Brain microvascular endothelial cell (primary cell): ENCODE measurements around the gene CLDN9.

Source experiments
- DNase-seq: peaks from one replicate; pipeline ENCODE4 v3.0.0-alpha.2; 2020
- H3K27ac ChIP-seq: fragments of 250-450 bp; sonication (Bioruptor Pico); 2 replicates; pipeline ENCODE4 v1.5.1; 2020; ENCODE audit warnings: mild to moderate bottlenecking, moderate library complexity
- H3K27me3 ChIP-seq: fragments of 250-450 bp; sonication (Bioruptor Pico); replicated peaks from 2 replicates; pipeline ENCODE4 v1.5.1; 2020; ENCODE audit warnings: mild to moderate bottlenecking
- H3K36me3 ChIP-seq: fragments of 250-450 bp; sonication (Bioruptor Pico); replicated peaks from 2 replicates; pipeline ENCODE4 v1.5.1; 2020; ENCODE audit warnings: mild to moderate bottlenecking
- H3K4me3 ChIP-seq: 2 replicates; pipeline ENCODE4 v1.5.1; 2011; ENCODE audit warnings: low read depth, mild to moderate bottlenecking, control low read depth, low read length, moderate library complexity
- CTCF ChIP-seq: IDR thresholded peaks from 2 replicates; pipeline ENCODE4 v1.5.1; 2011; ENCODE audit warnings: low read depth, mild to moderate bottlenecking, moderate library complexity, low read length, control low read depth, inconsistent platforms; ENCODE audit errors: missing control alignments
- in situ Hi-C: cut with HindIII; loops from 2 replicates; pipeline ENCODE4 v1.10.0; 2017; ENCODE audit warnings: low sequenced_read_pairs, low pct_ligation_motif_present

CLDN9 gene

GRCh38 chr16:3021449-3022207 lies 8.9 kb downstream of the CLDN9 start:
- Histone ChIP-seq H3K27me3 (no peaks in the 10 kb centered on the region), H3K27ac (peak overlapping the region; percentile 97), H3K36me3 (peaks cover 10% of the 10 kb centered on the region), H3K4me3 (peak overlapping the region; percentile 95)
- TF ChIP-seq CTCF: peak; percentile 49
- in situ Hi-C loops: no loop called here
- peak; percentile 91 for DNase-seq

GRCh38 chr16:3022208-3022683 lies 9.5 kb downstream of the CLDN9 start:
- peak; percentile 93 for DNase-seq
- in situ Hi-C loops: no loop called here
- peak overlapping the region; percentile 97 for H3K27ac ChIP-seq
- no peaks in the 10 kb centered on the region for H3K27me3 ChIP-seq
- H3K4me3 ChIP-seq: peak overlapping the region; percentile 95
- no peak for TF ChIP-seq CTCF
- H3K36me3 ChIP-seq: peaks cover 15% of the 10 kb centered on the region

GRCh38 chr16:3022684-3023414 lies 10.1 kb downstream of the CLDN9 start:
- peak overlapping the region; percentile 97 for H3K27ac ChIP-seq
- peak; percentile 15 for DNase-seq
- H3K4me3 ChIP-seq: peak overlapping the region; percentile 95
- TF ChIP-seq CTCF: no peak
- peaks cover 17% of the 10 kb centered on the region for H3K36me3 ChIP-seq
- in situ Hi-C loops: no loop called here
- no peaks in the 10 kb centered on the region for H3K27me3 ChIP-seq

- peaks cover 17% of the 10 kb centered on the region for H3K36me3 ChIP-seq
- DNase-seq: peak; percentile 54
- TF ChIP-seq CTCF: no peak
- peak overlapping the region; percentile 95 for H3K4me3 ChIP-seq
- in situ Hi-C loops: no loop called here
- peak overlapping the region; percentile 97 for H3K27ac ChIP-seq
- H3K27me3 ChIP-seq: no peaks in the 10 kb centered on the region
Observed at GRCh38 chr16:3023415-3023668, 10.6 kb downstream of the CLDN9 start.

- peaks cover 17% of the 10 kb centered on the region for H3K36me3 ChIP-seq
- in situ Hi-C loops: no loop called here
- peak within 1 kb of the TSS; percentile 97 for H3K27ac ChIP-seq
- peak; percentile 96 for DNase-seq
- no peak for TF ChIP-seq CTCF
- peak within 1 kb of the TSS; percentile 95 for H3K4me3 ChIP-seq
- peaks cover under 1% of the 10 kb centered on the region for H3K27me3 ChIP-seq
Observed at GRCh38 chr16:3023669-3024478, 11.2 kb downstream of the CLDN9 start, which contains the start of the genes HCFC1R1 and THOC6. Gene HCFC1R1, minus strand, starts transcription at chr16:3023942. Its CDS starts 1 bp downstream, at chr16:3023941. Gene THOC6, plus strand, starts transcription at chr16:3024035. Its CDS starts 292 bp downstream, at chr16:3024327.
